Kidney (tissue), 14 donors: ENCODE results near the gene TNFAIP3. TPM values are rescaled to one million over a fixed set of nuclear protein-coding genes. Genes with fewer than 3 reads are reported as not detected.
A peak's percentile ranks its signal among the peaks of the same experiment; 100 is the strongest.

Experiments
- DNase-seq, 5 donors: peaks; one replicate each; pipeline ENCODE4 v3.0.0-alpha.2; 2013 to 2020
- FAIRE-seq: peaks from 2 replicates; lab custom pipeline; 2012; peaks lifted over from hg19 to GRCh38; lab: Jason Lieb, UNC
- H3K27ac ChIP-seq, 2 donors: one replicate each; pipeline ENCODE4 v1.7.0; 2013; ENCODE audit warnings: low read depth in 2 of 2, low read length in 2 of 2, inconsistent platforms in 1 of 2
- H3K27me3 ChIP-seq: one replicate; pipeline ENCODE4 v1.7.1; 2013; ENCODE audit warnings: low read length, inconsistent platforms; ENCODE audit not compliant: control insufficient read depth, insufficient read depth
- H3K36me3 ChIP-seq, 3 donors: one replicate each; pipeline versions ENCODE4 v1.7.0 to v1.7.1; 2013; ENCODE audit warnings: low read length in 3 of 3, control low read depth in 1 of 3, inconsistent platforms in 1 of 3; ENCODE audit not compliant: insufficient read depth in 3 of 3, control insufficient read depth in 2 of 3
- H3K4me1 ChIP-seq, 3 donors: one replicate each; pipeline versions ENCODE4 v1.7.0 to v1.7.1; 2013; ENCODE audit warnings: low read length in 3 of 3, inconsistent platforms in 1 of 3, low read depth in 1 of 3; ENCODE audit not compliant: control insufficient read depth in 2 of 3, insufficient read depth in 2 of 3
- H3K4me3 ChIP-seq, 3 donors: one replicate each; pipeline versions ENCODE4 v1.7.0 to v1.8.1; 2013; ENCODE audit warnings: low read length in 3 of 3, control low read depth in 1 of 3, inconsistent platforms in 1 of 3
- H3K9ac ChIP-seq, 3 donors: one replicate each; pipeline versions ENCODE4 v1.7.0 to v1.7.1; 2013; ENCODE audit warnings: low read length in 3 of 3, control low read depth in 1 of 3, inconsistent platforms in 1 of 3
- H3K9me3 ChIP-seq, 3 donors: one replicate each; pipeline versions ENCODE4 v1.7.0 to v1.7.1; 2013; ENCODE audit warnings: low read length in 3 of 3, control low read depth in 1 of 3, inconsistent platforms in 1 of 3; ENCODE audit not compliant: control insufficient read depth in 2 of 3, insufficient read depth in 1 of 3
- intact Hi-C: fragments of 100-400 bp; cut with DNase I; formaldehyde crosslinking; loops from one replicate; pipeline ENCODE4 v1.11.1; 2022
- polyA plus RNA-seq: library from polyadenylated mRNA; stranded (reverse); fragments of 350-450 nt; fragmentation: Illumina TruSeq; extraction: RNeasy Lipid Tissue Mini Kit (QIAGEN cat#74804); gene quantifications from one replicate; pipeline ENCODE4 v1.2.3, GENCODE V29; 2014; ENCODE audit warnings: low read depth, low replicate concordance; ENCODE audit not compliant: insufficient read depth
- total RNA-seq: library from RNA; stranded (reverse); fragmentation: NEBNext Ultra II Directional; extraction: Animal tissue kit (Norgen Biotek cat#: 25700); gene quantifications from one replicate; pipeline ENCODE4 v1.2.1, GENCODE V29; 2021
- TF ChIP-seq, protein P1 (sequence below): IDR thresholded peaks from 3 replicates; pipeline ENCODE4 v1.5.1; 2012; ENCODE audit warnings: mild to moderate bottlenecking, moderate library complexity, borderline replicate concordance; ENCODE audit not compliant: insufficient read depth; ENCODE audit errors: extremely low read depth
- donor health status: control.
- donor health status: control.
- donor health status: control.
- donor health status: control.
- donor health status: control.
- donor health status: DM: yes; HTN: yes; CAD: no.
- donor health status: Normal renal cell carcinoma (clear cell type).

The TNFAIP3 gene
- total and polyA plus RNA-seq, 2 donors from 2014 or later, result 2.8 to 52.6 TPM

DNA sequence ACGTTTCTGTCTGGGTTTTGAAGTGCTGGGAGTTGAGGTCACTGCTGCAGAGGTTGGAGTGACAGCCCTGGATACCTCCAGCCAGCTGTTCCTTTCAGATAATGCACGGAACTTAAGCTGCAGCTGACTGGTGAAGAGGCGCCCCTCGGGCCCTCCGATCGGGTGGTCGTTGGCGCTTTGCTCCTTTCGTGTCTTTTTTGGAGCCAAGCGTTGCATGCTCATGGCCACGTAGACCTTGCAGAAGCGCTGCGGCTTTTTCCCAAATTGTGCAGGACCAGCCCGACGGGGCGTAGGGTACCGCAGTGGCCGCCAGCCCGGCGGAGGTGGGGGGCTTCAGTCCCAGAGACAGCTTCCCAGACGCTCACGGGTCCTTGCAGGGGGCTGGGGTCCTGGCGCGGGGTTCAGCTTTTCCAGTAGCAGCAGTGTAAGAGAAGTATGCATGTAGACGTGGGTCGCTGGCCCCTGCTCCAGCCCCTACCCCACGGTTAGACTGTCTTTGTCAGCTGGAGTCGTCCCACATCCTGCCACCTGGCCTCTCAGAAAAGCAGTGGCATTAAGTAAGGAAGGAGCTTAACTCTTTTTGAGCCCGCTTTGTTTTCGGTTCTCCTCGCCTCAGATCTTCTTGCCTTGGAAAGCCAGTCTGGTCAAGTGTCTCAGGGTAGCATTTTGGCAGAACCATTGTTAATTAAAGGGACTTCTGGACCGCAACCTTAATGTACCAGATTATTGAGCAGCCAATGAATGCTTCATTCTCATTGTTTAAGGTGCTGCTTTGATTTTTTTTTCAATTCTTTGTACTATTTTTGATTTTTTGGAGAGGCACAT lies 838 bp downstream of the TNFAIP3 start:
- Histone ChIP-seq H3K36me3 (peaks cover 0 to 4% (median 0%) of the 10 kb centered on the region in 3 donors), H3K27ac (peak overlapping the region; percentile 43 to 79), H3K27me3 (no peaks in the 10 kb centered on the region), H3K9me3 (no peaks in the 10 kb centered on the region), H3K4me3 (peak overlapping the region; percentile 79 to 93 (median 86)), H3K4me1 (peaks cover 0 to 7% (median 0%) of the 10 kb centered on the region in 3 donors), H3K9ac (peak overlapping the region; percentile 12 to 81 (median 55))
- FAIRE-seq, result no peak
- DNase-seq, result peak; percentile 40 to 82 (median 56)
- intact Hi-C loops, result no loop called here
- TF ChIP-seq, protein P1, sequence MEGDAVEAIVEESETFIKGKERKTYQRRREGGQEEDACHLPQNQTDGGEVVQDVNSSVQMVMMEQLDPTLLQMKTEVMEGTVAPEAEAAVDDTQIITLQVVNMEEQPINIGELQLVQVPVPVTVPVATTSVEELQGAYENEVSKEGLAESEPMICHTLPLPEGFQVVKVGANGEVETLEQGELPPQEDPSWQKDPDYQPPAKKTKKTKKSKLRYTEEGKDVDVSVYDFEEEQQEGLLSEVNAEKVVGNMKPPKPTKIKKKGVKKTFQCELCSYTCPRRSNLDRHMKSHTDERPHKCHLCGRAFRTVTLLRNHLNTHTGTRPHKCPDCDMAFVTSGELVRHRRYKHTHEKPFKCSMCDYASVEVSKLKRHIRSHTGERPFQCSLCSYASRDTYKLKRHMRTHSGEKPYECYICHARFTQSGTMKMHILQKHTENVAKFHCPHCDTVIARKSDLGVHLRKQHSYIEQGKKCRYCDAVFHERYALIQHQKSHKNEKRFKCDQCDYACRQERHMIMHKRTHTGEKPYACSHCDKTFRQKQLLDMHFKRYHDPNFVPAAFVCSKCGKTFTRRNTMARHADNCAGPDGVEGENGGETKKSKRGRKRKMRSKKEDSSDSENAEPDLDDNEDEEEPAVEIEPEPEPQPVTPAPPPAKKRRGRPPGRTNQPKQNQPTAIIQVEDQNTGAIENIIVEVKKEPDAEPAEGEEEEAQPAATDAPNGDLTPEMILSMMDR, result no peak

DNA sequence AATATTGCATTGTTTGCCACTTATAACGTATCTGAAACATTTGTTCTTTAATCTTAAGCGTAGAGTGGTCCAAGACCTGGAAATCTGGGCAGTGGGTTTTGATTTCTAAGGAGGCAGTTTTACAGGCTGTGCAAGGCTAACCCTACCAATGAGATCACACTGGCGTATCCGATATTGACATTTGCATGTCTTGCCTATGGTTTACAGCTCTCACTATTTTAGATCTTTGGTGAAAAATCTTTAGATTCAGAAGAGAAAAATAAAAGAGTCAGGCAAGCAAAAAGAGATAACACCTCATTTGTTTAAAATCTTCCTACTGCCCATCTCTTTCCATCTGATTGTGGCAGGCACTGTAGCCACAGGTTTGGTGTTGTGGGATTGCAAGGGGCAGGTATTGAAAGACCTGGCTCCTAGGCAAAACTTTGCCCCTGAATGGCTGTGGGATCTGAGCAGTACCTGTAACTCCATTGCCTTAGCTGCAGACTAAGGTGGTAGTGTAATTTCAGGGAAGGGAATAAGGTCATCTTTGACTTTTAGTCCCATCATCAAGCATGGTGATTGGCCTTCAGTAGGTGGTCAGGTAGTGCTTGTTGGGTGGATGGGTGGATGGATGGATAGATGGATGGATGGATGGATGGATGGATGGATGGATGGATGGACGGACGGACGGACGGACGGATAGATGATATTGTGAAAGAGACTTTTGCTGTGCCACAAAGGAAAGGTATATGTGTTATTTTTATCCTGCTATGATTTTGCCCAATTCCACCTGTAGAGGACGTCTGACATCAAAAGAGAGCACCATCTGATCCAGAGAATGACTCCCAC lies 1.9 kb downstream of the TNFAIP3 start:
- Histone ChIP-seq H3K9me3 (no peaks in the 10 kb centered on the region), H3K27me3 (no peaks in the 10 kb centered on the region), H3K27ac (no peak overlapping the region), H3K9ac (no peak overlapping the region), H3K36me3 (peaks cover 0 to 4% (median 0%) of the 10 kb centered on the region in 3 donors), H3K4me1 (peaks cover 0 to 7% (median 5%) of the 10 kb centered on the region in 3 donors), H3K4me3 (peak overlapping the region in 2 of 3 donors; percentile 86 to 93)
- DNase-seq (no peak), FAIRE-seq (no peak)
- intact Hi-C loops, result no loop called here
- TF ChIP-seq, protein P1, result no peak

DNA sequence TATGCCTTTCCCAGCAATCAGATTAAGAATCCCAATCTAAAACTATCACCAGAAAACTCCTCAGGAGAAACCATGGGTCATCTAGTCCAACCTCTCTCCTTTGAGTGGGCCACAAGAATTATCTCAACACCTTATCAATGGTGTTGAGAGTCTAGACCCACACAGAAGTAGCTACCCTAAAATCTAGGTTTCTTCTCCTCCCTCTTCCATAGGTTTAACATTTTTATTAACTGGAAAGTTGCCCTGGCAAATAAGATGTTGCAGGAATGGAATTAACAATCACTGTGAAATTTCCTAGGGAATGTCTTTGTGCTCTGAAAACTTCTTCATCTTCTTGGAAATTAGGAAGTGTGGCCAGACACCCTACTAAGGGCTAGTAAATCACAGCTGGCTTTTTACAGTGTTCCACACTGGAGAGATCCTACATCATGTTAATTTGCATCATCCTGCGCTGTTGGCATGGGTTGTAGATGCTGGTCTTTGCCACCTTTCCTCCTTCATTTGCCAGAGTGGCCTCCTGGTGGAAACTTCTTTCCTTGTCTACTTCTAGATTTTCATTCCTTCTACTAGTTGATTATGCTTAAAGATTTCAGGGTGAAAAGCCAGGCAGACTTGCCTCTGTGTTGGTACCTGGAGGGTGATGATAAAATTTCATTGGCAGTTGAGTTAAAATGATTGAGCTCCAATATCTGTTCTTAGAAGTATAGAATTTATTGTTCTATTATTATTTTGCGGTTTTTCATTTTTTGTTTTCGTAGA lies 2.7 kb downstream of the TNFAIP3 start:
- FAIRE-seq, result no peak
- Histone ChIP-seq H3K4me1 (peaks cover 0 to 7% (median 5%) of the 10 kb centered on the region in 3 donors), H3K27ac (no peak overlapping the region), H3K36me3 (peaks cover 0 to 4% (median 0%) of the 10 kb centered on the region in 3 donors), H3K9ac (no peak overlapping the region), H3K4me3 (peak overlapping the region in 2 of 3 donors; percentile 86 to 93), H3K27me3 (no peaks in the 10 kb centered on the region), H3K9me3 (no peaks in the 10 kb centered on the region)
- no peak for DNase-seq
- TF ChIP-seq, protein P1, result no peak
- intact Hi-C loops, result no loop called here
